GM15510 (cell line): ENCODE measurements around the gene CRELD2.

Experiments
- POLR2A ChIP-seq: IDR thresholded peaks from 3 replicates; pipeline ENCODE4 v1.6.1; 2011; ENCODE audit warnings: borderline replicate concordance; ENCODE audit not compliant: insufficient read length; ENCODE audit errors: extremely low read depth

Gene CRELD2

GRCh38 chr22:49903322-49904039 lies 15.0 kb upstream of the CRELD2 start:
- TF ChIP-seq POLR2A, result no peak

- no peak for TF ChIP-seq POLR2A
These were observed 14.4 kb upstream of the CRELD2 start for GRCh38 chr22:49904040-49904369.

- TF ChIP-seq POLR2A, result no peak
These were observed 13.0 kb upstream of the CRELD2 start for GRCh38 chr22:49905465-49905864.

GRCh38 chr22:49906071-49906798 lies 12.2 kb upstream of the CRELD2 start:
- no peak for TF ChIP-seq POLR2A

GRCh38 chr22:49906799-49907290 lies 11.6 kb upstream of the CRELD2 start:
- TF ChIP-seq POLR2A, result no peak

- no peak for TF ChIP-seq POLR2A
These were observed 10.6 kb upstream of the CRELD2 start for GRCh38 chr22:49907807-49908206.

GRCh38 chr22:49909476-49910205 lies 8.8 kb upstream of the CRELD2 start:
- no peak for TF ChIP-seq POLR2A

GRCh38 chr22:49910229-49911155 lies 7.9 kb upstream of the CRELD2 start:
- no peak for TF ChIP-seq POLR2A

GRCh38 chr22:49911881-49912625 lies 6.4 kb upstream of the CRELD2 start:
- TF ChIP-seq POLR2A, result no peak

- TF ChIP-seq POLR2A, result no peak
These were observed 5.4 kb upstream of the CRELD2 start for GRCh38 chr22:49913026-49913425.

GRCh38 chr22:49913446-49913845 lies 5.0 kb upstream of the CRELD2 start:
- TF ChIP-seq POLR2A, result no peak

- no peak for TF ChIP-seq POLR2A
These were observed 4.2 kb upstream of the CRELD2 start for GRCh38 chr22:49914256-49914655.

- TF ChIP-seq POLR2A, result no peak
These were observed 2.8 kb upstream of the CRELD2 start for GRCh38 chr22:49915610-49916009.

- TF ChIP-seq POLR2A, result no peak
These were observed 1.6 kb upstream of the CRELD2 start for GRCh38 chr22:49916831-49917230.
